Retinal pigment epithelial cell (primary cell): Measurements from ENCODE around the gene MYCBPAP.

ENCODE experiments used
- DNase-seq: peaks from one replicate; pipeline ENCODE4 v3.0.0-alpha.2; 2010; ENCODE audit warnings: low read depth
- H3K4me3 ChIP-seq: 2 replicates; pipeline ENCODE4 v1.5.1; 2011; ENCODE audit warnings: mild to moderate bottlenecking, low read length, control low read depth, moderate library complexity
- CTCF ChIP-seq: conservative IDR thresholded peaks from 2 replicates; pipeline ENCODE4 v1.5.1; 2011; ENCODE audit warnings: low read depth, low read length, control low read depth, inconsistent platforms

Gene MYCBPAP

DNA sequence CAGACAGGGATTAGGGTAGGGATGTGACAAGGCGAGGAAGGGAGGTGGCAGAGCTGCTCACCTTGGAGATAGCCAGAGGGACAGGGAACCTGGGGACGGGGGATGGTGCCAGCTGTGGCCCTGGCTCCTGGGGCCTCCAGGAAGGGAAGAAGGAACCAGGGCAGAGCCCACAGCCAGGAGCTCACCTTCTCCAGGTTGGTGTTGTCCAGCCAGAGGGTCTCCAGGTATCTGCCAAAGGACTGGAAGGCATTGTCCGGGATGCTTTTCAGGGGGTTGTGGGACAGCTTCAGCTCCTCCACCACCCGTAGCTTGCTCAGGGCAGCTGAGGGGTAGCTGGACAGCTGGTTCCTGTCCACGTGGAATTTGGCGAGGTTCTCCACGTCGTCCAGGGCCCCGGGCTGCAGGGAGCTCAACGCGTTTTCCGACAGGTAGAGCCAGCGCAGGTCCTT, 40.4 kb upstream of the MYCBPAP start:
- H3K4me3 ChIP-seq, result no peak overlapping the region
- no peak for TF ChIP-seq CTCF
- no peak for DNase-seq

DNA sequence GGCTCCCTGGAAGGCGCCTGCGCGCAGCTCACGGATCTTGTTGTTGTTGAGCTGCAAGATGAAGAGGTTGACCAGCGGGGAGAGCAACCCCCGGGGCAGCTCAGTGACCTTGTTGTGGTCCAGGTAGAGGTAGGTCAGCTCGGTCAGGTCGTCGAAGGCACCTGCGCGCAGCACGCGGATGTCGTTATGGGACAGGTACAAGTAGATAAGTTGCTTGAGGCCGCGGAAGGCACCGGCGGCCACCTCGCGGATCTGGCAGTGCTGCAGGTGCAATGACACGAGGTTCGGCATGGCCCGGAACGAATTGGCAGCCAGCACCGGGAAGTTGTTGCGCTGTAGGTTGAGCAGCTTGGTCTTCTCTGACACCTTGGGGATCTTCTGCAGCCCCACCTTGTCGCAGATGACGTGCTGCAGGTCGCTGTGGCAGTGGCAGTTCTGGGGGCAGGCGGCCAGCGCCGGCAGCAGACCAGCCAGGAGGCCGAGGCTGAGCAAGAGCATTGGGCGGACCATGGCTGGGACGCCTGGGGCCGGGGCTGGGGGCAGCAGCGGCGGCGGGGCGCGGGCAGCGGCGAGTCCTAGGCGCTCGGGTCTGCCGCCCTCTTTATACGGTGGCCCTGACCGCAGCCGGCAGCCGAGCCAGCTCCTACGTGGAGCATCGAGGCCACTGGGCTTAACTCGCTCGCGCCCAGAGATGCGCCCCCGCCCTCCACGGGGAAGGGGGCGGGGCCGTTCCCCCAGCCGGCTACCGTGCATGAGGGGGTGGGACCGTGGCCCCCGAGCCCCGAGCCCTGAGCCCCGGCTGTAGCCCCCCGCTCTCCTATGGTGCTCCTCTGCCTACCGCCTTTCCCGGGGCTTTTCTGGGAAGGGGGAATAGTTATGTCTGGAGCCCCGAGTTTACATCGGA, 39.7 kb upstream of the MYCBPAP start, which contains the start of gene CHAD:
TSS of gene CHAD (minus strand) at position 577 of the 904 bp plus-strand sequence. CDS start at position 510, 67 bp downstream.
- peak within 1 kb of the TSS; percentile 43 for H3K4me3 ChIP-seq
- DNase-seq, result no peak
- TF ChIP-seq CTCF, result no peak

- peak overlapping the region; percentile 43 for H3K4me3 ChIP-seq
- TF ChIP-seq CTCF, result no peak
- DNase-seq, result no peak
Measured at GRCh38 chr17:50469208-50469605, 39.0 kb upstream of the MYCBPAP start.

- no peak for TF ChIP-seq CTCF
- H3K4me3 ChIP-seq, result no peak overlapping the region
- DNase-seq, result no peak
Measured at GRCh38 chr17:50469671-50470305, 38.5 kb upstream of the MYCBPAP start.

DNA sequence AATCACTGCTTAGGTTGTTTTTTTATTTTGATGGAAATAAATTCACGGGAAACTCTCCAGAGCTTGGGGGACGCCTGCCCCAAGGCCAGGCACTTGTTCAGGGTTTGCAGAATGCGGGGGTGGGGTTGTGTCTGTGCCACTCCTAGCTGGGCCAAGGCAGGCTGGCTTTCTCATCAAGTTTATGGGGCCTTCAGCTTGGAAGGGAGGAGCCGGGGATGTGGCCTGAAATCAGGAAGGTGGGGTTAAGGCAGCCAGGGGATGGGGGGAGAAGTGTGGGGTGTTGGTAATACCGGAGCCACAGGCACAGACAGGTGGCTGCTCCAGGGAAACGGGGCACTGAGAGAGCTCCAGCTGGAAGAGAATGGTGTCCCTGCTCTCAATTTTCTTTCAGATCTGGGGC, 37.8 kb upstream of the MYCBPAP start:
- no peak overlapping the region for H3K4me3 ChIP-seq
- TF ChIP-seq CTCF, result no peak
- no peak for DNase-seq

GRCh38 chr17:50471009-50471905, 37.0 kb upstream of the MYCBPAP start:
- TF ChIP-seq CTCF, result no peak
- no peak for DNase-seq
- H3K4me3 ChIP-seq, result no peak overlapping the region
